ENCODE measurements around the gene PGGT1B.

Gene PGGT1B

GRCh38 chr5:115194676-115195075, 68.0 kb downstream of the PGGT1B start:
- no peak for TF ChIP-seq CTCF (IDR thresholded peaks at IDR 0.05; ENCODE audit: insufficient read depth, low read length, missing control alignments)
- POLR2A ChIA-PET, result no interaction called here
- no peak for DNase-seq (ENCODE audit: low read depth, low spot score)
- CTCF ChIA-PET, result no interaction called here
- H3K4me3 ChIP-seq (ENCODE audit: low read depth, low read length), result no peak overlapping the region

GRCh38 chr5:115193295-115193694, 69.4 kb downstream of the PGGT1B start:
- ChIA-PET POLR2A (no interaction called here), CTCF (no interaction called here)
- TF ChIP-seq CTCF (IDR thresholded peaks at IDR 0.05; ENCODE audit: insufficient read depth, low read length, missing control alignments), result no peak
- DNase-seq (ENCODE audit: low read depth, low spot score), result no peak
- no peak overlapping the region for H3K4me3 ChIP-seq (ENCODE audit: low read depth, low read length)

GRCh38 chr5:115192098-115192497, 70.6 kb downstream of the PGGT1B start:
- ChIA-PET CTCF (interaction anchor here (1.1 kb wide), 1 partner anchor 94 kb away, joined by 4 read pairs; no protein-coding TSS in a partner anchor), POLR2A (no interaction called here)
- H3K4me3 ChIP-seq (ENCODE audit: low read depth, low read length), result no peak overlapping the region
- TF ChIP-seq CTCF (IDR thresholded peaks at IDR 0.05; ENCODE audit: insufficient read depth, low read length, missing control alignments), result no peak
- no peak for DNase-seq (ENCODE audit: low read depth, low spot score)

- DNase-seq (ENCODE audit: low read depth, low spot score), result no peak
- TF ChIP-seq CTCF (IDR thresholded peaks at IDR 0.05; ENCODE audit: insufficient read depth, low read length, missing control alignments), result no peak
- no peak overlapping the region for H3K4me3 ChIP-seq (ENCODE audit: low read depth, low read length)
- CTCF ChIA-PET, result no interaction called here
- POLR2A ChIA-PET, result no interaction called here
These were observed 71.1 kb downstream of the PGGT1B start for GRCh38 chr5:115191474-115192031.

- CTCF ChIA-PET, result no interaction called here
- TF ChIP-seq CTCF (IDR thresholded peaks at IDR 0.05; ENCODE audit: insufficient read depth, low read length, missing control alignments), result no peak
- no peak overlapping the region for H3K4me3 ChIP-seq (ENCODE audit: low read depth, low read length)
- POLR2A ChIA-PET, result no interaction called here
- DNase-seq (ENCODE audit: low read depth, low spot score), result no peak
These were observed 72.3 kb downstream of the PGGT1B start for GRCh38 chr5:115190388-115190787.

GRCh38 chr5:115189866-115190265, 72.8 kb downstream of the PGGT1B start:
- H3K4me3 ChIP-seq (ENCODE audit: low read depth, low read length), result no peak overlapping the region
- TF ChIP-seq CTCF (IDR thresholded peaks at IDR 0.05; ENCODE audit: insufficient read depth, low read length, missing control alignments), result no peak
- POLR2A ChIA-PET, result no interaction called here
- CTCF ChIA-PET, result no interaction called here
- DNase-seq (ENCODE audit: low read depth, low spot score), result no peak

Measured in AG04449 (cell line).